Hindlimb muscle (tissue), 1 donor: ENCODE data around the gene PPP1R9A. TPM values are rescaled to one million over a fixed set of nuclear protein-coding genes. Genes with fewer than 3 reads are reported as not detected.

Experiments used
- DNase-seq: peaks from one replicate; pipeline ENCODE4 v3.0.0-alpha.2; 2013
- polyA plus RNA-seq: library from polyadenylated mRNA; unstranded; fragments of 120-200 nt; gene quantifications from one replicate; pipeline ENCODE4 v1.2.1, GENCODE V29; 2013; ENCODE audit not compliant: insufficient read length

Gene PPP1R9A
- polyA plus RNA-seq, 1 donor, result 28.7 TPM

GRCh38 chr7:95101422-95101821 lies 194.0 kb downstream of the PPP1R9A start:
- DNase-seq, result no peak

GRCh38 chr7:95102662-95103061 lies 195.3 kb downstream of the PPP1R9A start:
- DNase-seq, result no peak

- no peak for DNase-seq
Measured at GRCh38 chr7:95104739-95105138, 197.3 kb downstream of the PPP1R9A start.

- DNase-seq, result no peak
Measured at GRCh38 chr7:95105627-95106026, 198.2 kb downstream of the PPP1R9A start.

- no peak for DNase-seq
Measured at GRCh38 chr7:95106401-95106800, 199.0 kb downstream of the PPP1R9A start.

GRCh38 chr7:95110707-95111106 lies 203.3 kb downstream of the PPP1R9A start:
- no peak for DNase-seq

GRCh38 chr7:95113590-95113989 lies 206.2 kb downstream of the PPP1R9A start:
- no peak for DNase-seq

- no peak for DNase-seq
Measured at GRCh38 chr7:95126053-95126709, 218.8 kb downstream of the PPP1R9A start.

- no peak for DNase-seq
Measured at GRCh38 chr7:95132500-95132899, 225.1 kb downstream of the PPP1R9A start.

GRCh38 chr7:95139922-95140321 lies 232.5 kb downstream of the PPP1R9A start:
- DNase-seq, result no peak

- DNase-seq, result no peak
Measured at GRCh38 chr7:95141755-95142154, 234.4 kb downstream of the PPP1R9A start.

- DNase-seq, result no peak
Measured at GRCh38 chr7:95144256-95144655, 236.9 kb downstream of the PPP1R9A start.

- DNase-seq, result no peak
Measured at GRCh38 chr7:95155965-95156364, 248.6 kb downstream of the PPP1R9A start.

- no peak for DNase-seq
Measured at GRCh38 chr7:95157381-95157780, 250.0 kb downstream of the PPP1R9A start.

GRCh38 chr7:95169678-95170077 lies 262.3 kb downstream of the PPP1R9A start:
- DNase-seq, result peak; percentile 43

- DNase-seq, result no peak
Measured at GRCh38 chr7:95172420-95172819, 265.0 kb downstream of the PPP1R9A start.

- no peak for DNase-seq
Measured at GRCh38 chr7:95190515-95190914, 283.1 kb downstream of the PPP1R9A start.

- no peak for DNase-seq
Measured at GRCh38 chr7:95191795-95192194, 284.4 kb downstream of the PPP1R9A start.

- DNase-seq, result no peak
Measured at GRCh38 chr7:95198863-95199262, 291.5 kb downstream of the PPP1R9A start.

GRCh38 chr7:95199779-95200558 lies 292.6 kb downstream of the PPP1R9A start:
- DNase-seq, result peak; percentile 85

- DNase-seq, result no peak
Measured at GRCh38 chr7:95200741-95201140, 293.3 kb downstream of the PPP1R9A start.

- DNase-seq, result no peak
Measured at GRCh38 chr7:95201727-95202126, 294.3 kb downstream of the PPP1R9A start.

GRCh38 chr7:95204618-95205017 lies 297.2 kb downstream of the PPP1R9A start:
- DNase-seq, result no peak

- DNase-seq, result no peak
Measured at GRCh38 chr7:95205665-95206225, 298.4 kb downstream of the PPP1R9A start.
